GM21447 (cell line): Measurements from ENCODE around the gene STEAP1.
"Not testable (repeated sequence)": the region's sequence is repeated elsewhere in the genome, so short reads cannot be mapped to it uniquely, and the experiment has no call there.

ENCODE experiments used
- ATAC-seq: cut with Tn5 transposase; IDR thresholded peaks from one replicate; pipeline ENCODE4 v1.9.1; 2021; ENCODE audit not compliant: unreplicated experiment

Gene STEAP1

GRCh38 chr7:90153943-90154771 lies at the start of gene STEAP1:
STEAP1 (plus strand) TSS chr7:90154469; CDS start chr7:90159789, 5,320 bp downstream.
- ATAC-seq: peak; percentile 96

GRCh38 chr7:90114972-90115371 lies 39.3 kb upstream of the STEAP1 start:
- ATAC-seq: not testable (repeated sequence)

- not testable (repeated sequence) for ATAC-seq
Measured at GRCh38 chr7:90118551-90119177, 35.6 kb upstream of the STEAP1 start.

DNA sequence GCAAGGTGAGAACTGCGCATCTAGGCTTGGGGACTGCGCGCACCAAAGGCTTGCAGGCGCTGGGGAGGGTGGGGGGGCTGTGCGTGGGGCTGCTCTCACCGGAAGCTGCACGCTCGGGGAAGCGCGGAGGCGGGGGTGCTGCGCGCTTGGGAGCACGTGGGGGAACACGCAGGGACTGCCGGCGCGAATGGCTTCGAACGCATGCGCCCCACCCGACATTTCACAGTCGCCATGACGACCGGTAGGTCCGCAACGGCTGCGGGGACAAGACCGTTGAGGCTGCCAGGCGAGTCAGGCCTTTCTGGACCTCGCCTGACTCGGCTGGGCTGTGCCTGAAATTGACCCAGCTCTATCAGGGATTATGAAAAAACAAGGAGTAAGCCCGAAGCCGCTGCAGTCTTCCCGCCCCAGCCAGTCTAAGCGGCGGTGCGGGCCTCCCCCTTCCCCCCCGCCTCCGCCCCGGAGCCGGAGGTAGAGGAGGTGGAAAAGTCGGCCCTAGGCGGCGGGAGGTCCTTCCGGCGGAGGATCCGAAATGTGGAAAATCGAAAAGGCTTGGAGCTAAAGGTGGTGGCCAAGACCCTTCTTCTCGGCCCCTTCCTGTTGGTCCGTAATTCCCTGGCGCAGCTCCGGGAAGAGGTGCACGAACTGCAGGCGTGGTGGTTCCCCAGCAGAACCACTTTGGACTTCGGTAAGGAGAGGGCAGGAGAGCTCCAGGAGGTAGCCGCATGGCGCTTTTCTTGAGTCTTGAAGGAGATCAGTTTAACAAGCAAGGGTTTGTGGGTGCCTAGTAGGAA lies 34.9 kb upstream of the STEAP1 start:
- ATAC-seq: no peak

DNA sequence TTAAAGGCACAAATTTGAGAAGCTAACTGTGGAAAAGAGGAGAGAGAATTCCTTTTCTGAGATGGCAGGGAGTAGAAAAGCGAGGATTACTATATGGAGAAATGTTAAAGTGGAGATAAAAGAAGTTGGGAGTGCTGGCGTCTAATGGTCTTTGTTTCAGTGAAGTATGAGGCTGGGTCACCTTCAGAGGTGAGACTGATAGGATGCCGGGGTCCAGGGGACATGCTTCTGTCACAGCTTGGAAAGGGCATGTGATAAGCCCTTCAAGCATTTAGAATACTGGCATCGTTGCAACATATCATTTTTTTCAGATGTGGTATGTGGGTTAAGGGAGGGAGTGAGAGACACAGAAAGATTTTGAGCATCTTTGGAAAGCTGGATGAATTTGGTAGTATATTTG lies 34.1 kb upstream of the STEAP1 start:
- ATAC-seq: not testable (repeated sequence)

DNA sequence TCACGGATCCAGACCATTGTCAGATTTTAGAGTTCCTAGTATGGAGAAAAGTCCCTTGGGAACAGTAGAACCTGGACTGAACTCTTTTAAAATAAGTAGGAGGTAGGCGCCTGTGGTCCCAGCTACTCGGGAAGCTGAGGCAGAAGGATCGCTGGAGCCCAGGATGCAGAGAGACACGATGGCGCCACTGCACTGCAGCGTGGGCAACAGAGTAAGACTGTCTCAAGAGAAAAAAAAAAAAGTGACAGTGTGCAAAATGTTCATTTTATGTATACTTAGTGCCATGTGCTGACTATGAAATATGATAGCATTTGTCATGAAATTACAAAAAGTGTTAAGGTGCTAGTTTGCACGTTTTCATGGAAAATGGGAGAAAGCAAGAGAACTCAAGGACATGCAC lies 22.5 kb upstream of the STEAP1 start:
- ATAC-seq: not testable (repeated sequence)

GRCh38 chr7:90147079-90147960 lies 6.9 kb upstream of the STEAP1 start:
- ATAC-seq: not testable (repeated sequence)

GRCh38 chr7:90149428-90149827 lies 4.8 kb upstream of the STEAP1 start:
- not testable (repeated sequence) for ATAC-seq

- not testable (repeated sequence) for ATAC-seq
Measured at GRCh38 chr7:90151884-90152283, 2.4 kb upstream of the STEAP1 start.

GRCh38 chr7:90152642-90153253 lies 1.5 kb upstream of the STEAP1 start:
- not testable (repeated sequence) for ATAC-seq

DNA sequence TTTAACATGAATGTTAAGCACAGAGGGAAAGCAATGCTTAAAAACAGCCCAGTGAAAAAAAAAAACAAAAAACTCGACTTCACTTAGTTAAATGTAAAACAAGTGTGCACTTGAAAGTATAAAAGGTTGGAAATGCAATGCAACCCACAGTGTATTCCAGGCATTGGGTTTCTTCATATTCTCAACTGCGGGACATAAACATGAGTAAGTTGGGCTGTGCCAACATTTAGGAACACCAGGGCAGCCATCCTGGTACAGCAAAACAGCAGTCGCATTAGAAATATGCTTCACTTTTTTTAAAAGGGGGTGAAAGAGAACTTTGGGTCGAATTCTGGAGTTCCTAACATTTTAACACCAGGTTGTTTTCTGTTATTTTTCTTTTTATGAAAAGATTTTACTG lies 937 bp downstream of the STEAP1 start:
- ATAC-seq: no peak

DNA sequence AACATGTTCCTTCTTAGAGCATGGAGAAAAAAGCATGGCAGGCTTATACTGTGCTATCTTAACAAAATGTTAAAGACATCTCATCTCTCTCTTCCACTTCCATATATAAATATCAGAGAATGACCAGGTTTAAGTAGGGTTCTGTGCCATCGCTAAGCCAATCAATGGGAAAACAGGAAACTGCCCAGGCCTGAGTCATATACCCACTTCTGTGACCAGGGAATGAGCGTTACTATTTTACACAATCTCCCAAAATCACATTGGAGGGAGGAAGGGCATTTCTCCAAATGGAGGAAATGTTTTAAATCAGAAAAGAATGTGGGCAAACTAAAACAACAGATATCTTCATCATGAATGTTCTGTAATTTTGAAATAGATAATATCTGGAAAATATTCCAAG lies 3.1 kb downstream of the STEAP1 start:
- ATAC-seq: not testable (repeated sequence)

DNA sequence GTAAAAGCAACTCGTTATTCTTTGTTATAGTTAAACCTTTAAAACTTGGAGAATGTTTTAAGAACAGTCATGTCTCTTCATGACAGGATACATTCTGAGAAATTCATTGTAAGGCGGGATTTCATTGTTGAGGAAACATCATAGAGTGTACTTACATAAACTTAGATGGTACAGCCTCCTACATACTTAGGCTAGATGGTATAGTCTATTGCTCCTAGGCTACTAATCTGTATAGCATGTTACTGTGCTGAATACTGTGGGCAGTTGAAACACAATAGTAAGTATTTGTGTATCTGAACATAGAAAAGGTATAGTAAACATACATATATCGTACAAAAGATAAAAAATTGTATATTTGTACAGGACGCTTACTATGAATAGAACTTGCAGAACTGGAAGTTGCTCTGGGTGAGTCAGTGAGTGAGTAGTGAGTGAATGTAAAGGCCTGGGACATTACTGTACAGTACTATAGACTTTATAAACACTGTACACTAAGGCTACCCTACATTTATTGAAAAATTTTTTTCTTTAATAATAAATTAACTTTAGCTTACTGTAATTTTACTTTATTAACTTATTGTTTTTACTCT lies 3.6 kb downstream of the STEAP1 start:
- not testable (repeated sequence) for ATAC-seq

- no peak for ATAC-seq
Measured at GRCh38 chr7:90163534-90163933, 9.3 kb downstream of the STEAP1 start.

DNA sequence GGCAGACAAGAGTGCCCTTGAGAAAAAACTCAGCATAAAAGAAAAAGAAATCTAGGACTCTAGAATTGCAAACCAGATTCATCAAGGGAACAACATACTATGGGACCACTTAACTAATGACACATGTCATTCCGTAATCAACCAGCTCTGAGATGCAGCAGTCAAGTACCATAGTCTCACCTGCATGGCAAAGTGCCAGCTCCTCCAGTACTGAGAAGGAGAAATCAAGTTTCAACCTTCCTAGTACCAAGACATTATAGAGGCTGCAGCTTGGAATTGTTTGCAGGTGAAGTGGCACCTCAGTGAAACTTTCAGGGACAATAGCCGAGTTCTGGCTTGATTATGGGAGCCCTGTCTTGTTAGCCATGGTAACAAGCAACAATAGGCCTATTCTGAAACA lies 11.5 kb downstream of the STEAP1 start:
- ATAC-seq: no peak

GRCh38 chr7:90166153-90166552 lies 11.9 kb downstream of the STEAP1 start:
- ATAC-seq: no peak

- no peak for ATAC-seq
Measured at GRCh38 chr7:90167361-90167760, 13.1 kb downstream of the STEAP1 start.

- no peak for ATAC-seq
Measured at GRCh38 chr7:90169891-90170290, 15.6 kb downstream of the STEAP1 start.

- ATAC-seq: no peak
Measured at GRCh38 chr7:90172121-90172520, 17.9 kb downstream of the STEAP1 start.

DNA sequence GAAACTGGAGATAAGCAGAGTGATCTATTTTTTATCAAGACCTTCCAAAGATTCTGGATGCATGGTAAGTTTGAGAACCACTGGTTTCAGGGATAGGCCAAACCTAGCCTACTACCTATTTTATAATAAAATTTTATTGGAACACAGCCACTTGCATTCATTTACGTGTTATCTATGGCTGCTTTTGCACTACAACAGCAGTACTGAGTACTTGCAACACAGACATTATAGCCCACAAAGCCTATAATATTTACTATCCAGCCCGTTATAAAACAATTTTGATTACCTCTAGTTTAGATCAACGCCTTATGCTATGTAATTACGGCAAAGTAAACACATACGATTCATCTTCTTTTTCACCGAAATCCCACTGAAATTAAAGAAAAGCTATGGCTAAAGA lies 18.4 kb downstream of the STEAP1 start:
- ATAC-seq: no peak
